Measurements from ENCODE around the gene WT1.
A peak's percentile ranks its signal among the peaks of the same experiment; 100 is the strongest.

WT1 gene

DNA sequence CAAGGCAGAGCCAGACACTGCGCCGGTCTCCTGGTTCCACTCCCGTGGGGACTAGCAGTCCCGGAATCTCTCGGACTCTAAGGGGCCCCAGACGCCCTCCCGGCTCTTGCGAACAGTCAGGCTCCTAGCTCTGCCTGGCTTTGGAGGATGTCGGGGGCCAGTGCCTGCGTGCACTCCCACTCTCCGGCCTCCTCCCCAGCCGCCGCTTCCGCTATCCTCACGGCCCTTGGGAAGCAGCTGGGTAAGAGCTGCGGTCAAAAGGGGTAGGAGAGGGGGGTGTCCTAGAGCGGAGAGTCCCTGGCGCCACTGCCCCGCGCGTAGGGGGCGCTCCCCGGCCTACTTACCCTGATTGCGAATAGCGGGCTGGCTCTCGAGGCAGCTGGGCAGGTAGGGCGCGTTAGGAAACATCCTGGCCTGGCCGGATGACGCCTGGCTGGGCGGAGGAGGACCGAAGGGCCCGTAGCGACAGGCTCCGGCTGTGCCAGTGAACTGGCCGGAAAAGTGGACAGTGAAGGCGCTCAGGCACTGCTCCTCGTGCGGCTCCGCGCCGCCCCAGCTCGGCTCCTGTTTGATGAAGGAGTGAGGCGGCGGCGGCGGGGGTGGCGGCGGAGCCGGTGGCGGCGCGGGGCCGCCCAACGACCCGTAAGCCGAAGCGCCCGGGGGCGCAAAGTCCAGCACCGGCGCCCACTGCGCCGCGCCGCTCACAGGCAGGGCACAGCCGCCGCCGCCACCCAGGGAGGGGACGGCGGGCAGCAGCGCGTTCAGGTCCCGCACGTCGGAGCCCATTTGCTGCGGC, 785 bp downstream of the WT1 start:
- Mint-ChIP-seq H3K4me3 (peak overlapping the region; percentile 70), H3K27me3 (peaks cover 96% of the 10 kb centered on the region), H3K9me3 (no peaks in the 10 kb centered on the region), H3K36me3 (ENCODE audit: low read depth) (no peaks in the 10 kb centered on the region), H3K4me1 (ENCODE audit: low read depth) (peaks cover 73% of the 10 kb centered on the region), H3K27ac (no peak overlapping the region)
- intact Hi-C loops (cut with micrococcal nuclease): no loop called here

DNA sequence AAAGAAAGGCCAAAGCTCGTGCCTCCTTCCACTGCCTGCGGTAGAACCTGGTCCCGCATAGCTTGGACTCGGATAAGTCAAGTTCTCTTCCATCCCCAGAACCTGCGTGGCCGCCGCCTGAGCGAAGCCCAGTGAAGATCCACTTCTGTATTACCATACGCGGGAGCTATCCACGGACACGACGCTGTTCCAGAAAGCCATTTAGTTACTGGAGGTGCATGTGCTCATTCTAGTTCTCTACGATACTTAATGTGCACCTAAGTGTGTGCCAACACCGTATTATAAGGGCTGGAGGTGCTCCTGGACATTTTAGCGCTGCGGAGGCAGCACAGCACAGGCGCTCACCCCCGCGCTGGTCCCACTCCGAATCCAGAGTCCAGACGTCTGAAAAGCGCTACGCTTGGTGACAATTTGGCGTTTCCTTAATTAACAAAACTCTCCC, 1.4 kb downstream of the WT1 start:
- Mint-ChIP-seq H3K27ac (no peak overlapping the region), H3K4me3 (peak overlapping the region; percentile 70), H3K27me3 (peaks cover 96% of the 10 kb centered on the region), H3K9me3 (no peaks in the 10 kb centered on the region), H3K36me3 (ENCODE audit: low read depth) (no peaks in the 10 kb centered on the region), H3K4me1 (ENCODE audit: low read depth) (peaks cover 68% of the 10 kb centered on the region)
- intact Hi-C loops (cut with micrococcal nuclease): no loop called here

DNA sequence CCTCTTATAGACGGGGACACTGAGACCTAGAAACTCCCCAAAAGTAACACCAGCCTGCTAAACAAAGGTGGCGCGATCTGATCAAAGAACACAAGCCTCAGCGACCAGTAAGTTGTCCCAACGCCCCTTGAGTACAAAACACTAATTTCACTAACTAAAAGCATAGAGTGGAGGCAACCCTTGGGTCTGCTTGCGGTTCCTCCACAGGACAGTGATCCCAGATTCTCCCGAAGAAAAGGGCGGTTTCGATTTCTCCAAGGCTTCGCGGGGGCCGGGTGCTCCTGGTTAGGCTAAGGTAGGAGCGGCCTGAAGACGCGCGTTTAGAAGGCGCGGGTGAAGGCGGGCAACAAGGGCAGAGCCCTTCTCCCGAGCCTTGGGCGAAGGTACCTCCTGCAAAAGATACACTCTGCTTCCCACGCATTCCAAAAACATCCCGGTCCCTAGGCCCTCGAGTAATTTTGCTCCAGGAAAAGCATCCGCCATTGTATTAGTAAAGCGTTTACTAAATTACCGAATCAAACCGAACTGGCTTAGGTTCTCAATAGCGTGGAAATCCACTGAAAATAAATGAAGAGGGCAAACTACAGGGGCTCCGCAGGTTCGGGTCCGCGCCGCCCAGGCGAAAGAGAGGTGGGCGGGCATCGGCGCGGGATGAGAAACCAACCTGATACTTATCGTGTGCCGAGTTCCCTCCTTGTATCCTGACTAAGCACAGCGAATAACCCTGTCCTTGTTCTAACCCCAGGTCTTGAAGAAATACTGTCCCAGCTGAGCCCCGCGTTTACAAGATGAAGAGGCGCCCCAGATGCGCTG, 2.0 kb downstream of the WT1 start:
- Mint-ChIP-seq H3K27ac (no peak overlapping the region), H3K4me3 (no peak overlapping the region), H3K27me3 (peaks cover 96% of the 10 kb centered on the region), H3K36me3 (ENCODE audit: low read depth) (no peaks in the 10 kb centered on the region), H3K4me1 (ENCODE audit: low read depth) (peaks cover 69% of the 10 kb centered on the region), H3K9me3 (no peaks in the 10 kb centered on the region)
- intact Hi-C loops (cut with micrococcal nuclease): no loop called here

DNA sequence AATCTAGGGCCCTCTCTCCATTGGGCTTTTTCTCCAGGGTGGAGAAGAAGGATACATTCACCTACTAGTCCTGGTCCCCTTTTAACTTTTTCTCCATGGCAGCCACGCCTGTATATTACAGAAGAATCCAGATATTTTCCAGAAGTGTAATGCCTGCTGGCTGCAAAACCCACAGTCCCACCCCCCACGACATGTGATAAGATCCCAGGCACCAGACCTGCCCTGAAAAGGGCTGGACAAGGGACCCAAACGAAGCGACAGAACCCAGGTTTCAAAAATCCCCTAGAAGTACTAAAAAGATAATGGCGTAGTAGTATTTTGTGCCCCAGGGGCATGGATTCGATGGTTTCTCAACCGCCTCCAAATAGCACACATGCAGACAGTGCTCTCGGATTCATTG, 2.8 kb downstream of the WT1 start:
- intact Hi-C loops (cut with micrococcal nuclease): no loop called here
- Mint-ChIP-seq H3K36me3 (ENCODE audit: low read depth) (no peaks in the 10 kb centered on the region), H3K27me3 (peaks cover 96% of the 10 kb centered on the region), H3K4me1 (ENCODE audit: low read depth) (peaks cover 68% of the 10 kb centered on the region), H3K4me3 (no peak overlapping the region), H3K27ac (no peak overlapping the region), H3K9me3 (no peaks in the 10 kb centered on the region)

DNA sequence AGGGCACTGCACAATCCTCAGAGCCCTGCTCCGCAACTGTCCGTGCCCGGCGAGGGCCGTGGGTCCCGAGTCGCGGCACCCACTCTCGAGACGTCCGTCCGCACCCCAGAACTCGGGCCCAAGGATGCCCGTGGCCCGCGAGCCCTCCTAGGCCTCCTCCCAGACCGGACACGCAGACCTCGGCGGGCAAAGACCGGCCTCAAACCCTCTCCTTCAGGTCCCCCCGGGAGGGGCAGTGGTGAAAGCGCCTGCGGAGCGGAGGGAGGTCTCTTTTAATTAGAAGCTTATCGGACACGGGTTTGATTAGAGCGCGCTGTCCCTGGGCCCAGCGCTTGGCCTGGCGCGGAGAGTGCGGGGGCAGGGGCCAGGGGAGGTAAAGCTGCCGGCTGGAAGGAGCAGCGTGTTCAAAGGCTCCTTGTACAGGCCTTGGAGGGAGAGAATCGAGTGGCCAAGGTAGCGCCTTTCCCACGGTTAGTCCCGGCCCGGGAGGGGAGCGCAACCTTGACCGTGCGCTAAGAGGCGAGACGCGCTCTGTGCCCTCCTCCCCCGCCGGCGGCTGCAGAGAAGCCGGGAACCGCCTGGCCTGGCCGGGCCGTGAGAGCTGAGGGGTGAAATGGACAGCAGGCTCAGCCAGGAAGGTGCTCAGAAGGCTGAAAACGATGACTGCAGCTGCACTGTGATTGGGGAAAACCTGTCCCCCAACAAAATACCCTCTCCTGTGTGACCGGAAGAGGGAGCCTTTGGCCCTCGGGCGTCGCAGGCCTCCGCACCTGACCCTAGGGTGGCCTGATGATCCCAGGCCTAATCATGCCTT, 4.6 kb downstream of the WT1 start:
- no peaks in the 10 kb centered on the region for H3K36me3 Mint-ChIP-seq (ENCODE audit: low read depth)
- H3K9me3 Mint-ChIP-seq: no peaks in the 10 kb centered on the region
- H3K4me1 Mint-ChIP-seq (ENCODE audit: low read depth): peaks cover 61% of the 10 kb centered on the region
- H3K27ac Mint-ChIP-seq: no peak overlapping the region
- no peak overlapping the region for H3K4me3 Mint-ChIP-seq
- peaks cover 96% of the 10 kb centered on the region for H3K27me3 Mint-ChIP-seq
- intact Hi-C loops (cut with micrococcal nuclease): no loop called here

DNA sequence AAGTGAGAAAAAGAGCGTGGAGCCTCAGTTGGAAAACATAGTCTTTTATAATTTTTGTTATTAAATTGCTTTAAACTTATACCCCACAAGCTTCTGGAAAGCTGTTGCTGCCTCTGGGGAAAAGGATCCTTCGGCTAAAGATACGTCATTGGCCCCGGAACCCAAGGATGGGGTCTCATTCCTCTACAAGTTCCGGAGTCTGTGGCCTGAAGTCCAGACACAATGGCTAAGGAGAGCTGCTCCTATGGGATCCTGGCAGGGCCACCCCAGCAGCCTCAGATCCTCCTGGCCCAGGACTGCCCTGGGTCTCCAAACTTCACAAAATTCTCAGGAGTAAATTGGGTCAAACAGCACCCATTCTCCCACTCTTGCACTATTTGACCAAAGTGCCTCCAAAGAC, 5.9 kb downstream of the WT1 start:
- H3K4me1 Mint-ChIP-seq (ENCODE audit: low read depth): peaks cover 54% of the 10 kb centered on the region

DNA sequence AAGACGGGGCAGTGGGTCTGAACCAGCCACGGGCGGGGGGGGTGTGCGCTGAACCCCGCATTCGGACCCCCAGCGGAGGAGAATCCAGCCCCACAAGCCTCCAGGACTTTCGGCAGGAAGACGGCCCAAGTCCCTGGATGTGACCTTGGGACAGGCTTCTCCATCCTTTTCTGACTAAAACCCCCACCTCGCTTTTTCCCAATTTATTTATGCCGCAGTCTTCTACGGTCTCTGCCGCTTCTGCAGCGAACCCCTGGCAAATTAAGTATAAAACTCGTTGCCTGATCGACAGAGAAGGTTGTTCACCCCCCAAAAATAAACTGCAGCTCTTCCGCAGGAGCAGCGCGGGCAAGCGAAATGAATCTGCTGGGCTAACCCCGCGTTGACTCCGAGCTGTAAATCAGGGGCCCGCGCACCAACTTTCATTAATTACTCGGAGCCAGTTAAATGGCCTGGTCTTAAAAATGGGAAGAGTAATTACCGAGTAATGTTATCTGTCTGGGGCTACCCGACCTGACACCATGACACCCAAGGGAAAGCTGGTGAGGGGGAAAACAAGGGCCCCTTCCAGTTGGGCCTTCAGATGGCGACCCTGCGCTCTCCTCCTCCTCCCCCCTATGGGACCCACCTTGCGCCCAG, 6.6 kb downstream of the WT1 start:
- Mint-ChIP-seq H3K27me3 (peaks cover 95% of the 10 kb centered on the region), H3K4me3 (no peak overlapping the region), H3K4me1 (ENCODE audit: low read depth) (peaks cover 47% of the 10 kb centered on the region), H3K36me3 (ENCODE audit: low read depth) (no peaks in the 10 kb centered on the region), H3K9me3 (no peaks in the 10 kb centered on the region), H3K27ac (no peak overlapping the region)
- intact Hi-C loops (cut with micrococcal nuclease): no loop called here

More for the DNA sequence above, 5.9 kb downstream of the WT1 start:
- H3K27me3 Mint-ChIP-seq: peaks cover 99% of the 10 kb centered on the region
- intact Hi-C loops (cut with micrococcal nuclease): no loop called here
- H3K36me3 Mint-ChIP-seq (ENCODE audit: low read depth): no peaks in the 10 kb centered on the region
- no peak overlapping the region for H3K27ac Mint-ChIP-seq
- no peak overlapping the region for H3K4me3 Mint-ChIP-seq
- H3K9me3 Mint-ChIP-seq: no peaks in the 10 kb centered on the region

DNA sequence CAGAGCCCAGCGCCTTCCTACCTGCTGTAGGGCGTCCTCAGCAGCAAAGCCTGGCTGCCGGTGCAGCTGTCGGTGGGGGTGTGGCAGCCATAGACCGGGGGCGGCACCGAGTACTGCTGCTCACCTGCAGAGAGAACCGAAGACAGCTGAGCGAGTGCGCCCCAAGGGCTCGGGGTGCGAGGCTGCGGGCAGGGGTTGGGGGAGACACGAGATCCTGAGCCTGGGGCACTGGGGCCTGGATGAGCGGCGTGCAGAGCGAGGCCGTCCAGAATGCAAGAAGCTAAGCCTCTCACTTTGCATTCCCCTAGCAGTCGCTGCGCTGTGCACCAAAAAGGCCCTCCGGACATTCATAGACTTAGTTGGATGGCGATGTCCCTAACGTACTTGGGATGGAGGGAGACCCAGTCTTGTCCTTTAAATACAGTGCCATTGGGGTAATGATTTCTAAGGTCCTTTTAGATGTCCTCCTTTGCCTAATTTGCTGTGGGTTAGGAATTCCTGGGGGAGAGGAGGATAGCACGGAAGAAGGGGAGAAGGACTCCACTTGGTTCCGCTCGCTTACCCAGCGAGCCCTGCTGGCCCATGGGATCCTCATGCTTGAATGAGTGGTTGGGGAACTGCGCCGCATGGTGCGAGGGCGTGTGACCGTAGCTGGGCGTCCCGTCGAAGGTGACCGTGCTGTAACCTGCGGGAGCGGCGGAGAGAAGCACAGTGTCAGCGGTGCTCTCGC, 7.2 kb downstream of the WT1 start:
- H3K27me3 Mint-ChIP-seq: peaks cover 90% of the 10 kb centered on the region
- H3K27ac Mint-ChIP-seq: no peak overlapping the region
- no peaks in the 10 kb centered on the region for H3K36me3 Mint-ChIP-seq (ENCODE audit: low read depth)
- H3K9me3 Mint-ChIP-seq: no peaks in the 10 kb centered on the region
- no peak overlapping the region for H3K4me3 Mint-ChIP-seq
- peaks cover 40% of the 10 kb centered on the region for H3K4me1 Mint-ChIP-seq (ENCODE audit: low read depth)
- intact Hi-C loops (cut with micrococcal nuclease): no loop called here

DNA sequence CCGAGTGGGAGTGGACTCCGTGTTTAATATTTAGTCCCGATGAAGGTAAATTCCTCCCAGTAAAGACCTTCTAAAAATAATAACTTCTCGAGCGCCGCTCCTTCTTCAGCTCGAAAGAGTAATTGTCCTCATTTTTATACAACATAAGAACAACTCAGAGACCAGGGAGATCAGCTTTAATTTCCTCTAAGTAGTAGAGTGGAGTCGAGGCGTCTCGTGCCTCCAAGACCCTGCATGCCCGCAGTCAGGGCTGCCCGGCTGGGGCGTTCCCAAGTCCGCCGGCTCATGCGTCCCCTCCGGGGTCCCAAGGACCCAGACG, 7.8 kb downstream of the WT1 start:
- Mint-ChIP-seq H3K27ac (no peak overlapping the region), H3K4me3 (no peak overlapping the region), H3K4me1 (ENCODE audit: low read depth) (peaks cover 35% of the 10 kb centered on the region), H3K27me3 (peaks cover 86% of the 10 kb centered on the region), H3K9me3 (no peaks in the 10 kb centered on the region), H3K36me3 (ENCODE audit: low read depth) (no peaks in the 10 kb centered on the region)
- intact Hi-C loops (cut with micrococcal nuclease): no loop called here

DNA sequence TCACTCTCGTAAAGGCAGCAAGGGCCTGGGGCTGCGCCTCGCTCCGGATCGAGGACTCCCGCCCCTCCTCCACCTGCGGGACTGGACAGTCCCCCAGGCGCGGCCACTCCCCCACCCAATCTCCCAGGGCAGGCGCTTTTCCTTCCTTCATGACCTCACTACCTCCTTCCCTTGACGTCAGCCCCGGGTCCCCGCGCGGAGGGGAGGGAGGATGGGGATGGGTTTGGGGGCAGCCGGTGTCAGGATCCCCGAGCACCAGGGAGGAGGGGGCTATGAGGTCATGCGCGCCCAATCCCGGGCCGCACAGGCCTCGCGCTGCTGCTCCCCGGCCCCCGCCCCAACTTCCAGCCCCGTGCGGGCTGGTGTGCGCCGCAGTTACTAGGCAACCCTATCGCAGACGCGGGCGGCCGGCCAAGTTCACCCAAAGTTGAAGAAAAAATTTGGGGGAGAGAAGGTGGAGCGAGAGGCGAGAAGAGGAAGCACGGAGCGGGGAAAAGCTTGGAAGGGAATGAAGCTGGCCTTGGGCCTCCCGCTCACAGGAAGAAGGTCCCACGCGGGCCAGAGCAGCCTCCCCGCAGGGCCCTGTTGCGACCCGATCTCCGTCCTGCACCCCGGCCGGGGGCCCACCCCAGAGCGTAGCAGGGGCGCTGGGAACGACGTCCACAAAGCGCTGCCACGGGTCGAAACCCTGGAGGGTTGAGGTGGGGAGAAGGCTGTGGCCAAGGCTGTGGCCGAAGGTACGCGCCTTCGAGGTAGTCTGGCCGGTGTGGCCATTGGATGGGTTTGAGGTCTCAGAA, 8.3 kb downstream of the WT1 start:
- Mint-ChIP-seq H3K9me3 (no peaks in the 10 kb centered on the region), H3K4me3 (no peak overlapping the region), H3K4me1 (ENCODE audit: low read depth) (peaks cover 35% of the 10 kb centered on the region), H3K36me3 (ENCODE audit: low read depth) (no peaks in the 10 kb centered on the region), H3K27ac (no peak overlapping the region), H3K27me3 (peaks cover 82% of the 10 kb centered on the region)
- intact Hi-C loops (cut with micrococcal nuclease): no loop called here

DNA sequence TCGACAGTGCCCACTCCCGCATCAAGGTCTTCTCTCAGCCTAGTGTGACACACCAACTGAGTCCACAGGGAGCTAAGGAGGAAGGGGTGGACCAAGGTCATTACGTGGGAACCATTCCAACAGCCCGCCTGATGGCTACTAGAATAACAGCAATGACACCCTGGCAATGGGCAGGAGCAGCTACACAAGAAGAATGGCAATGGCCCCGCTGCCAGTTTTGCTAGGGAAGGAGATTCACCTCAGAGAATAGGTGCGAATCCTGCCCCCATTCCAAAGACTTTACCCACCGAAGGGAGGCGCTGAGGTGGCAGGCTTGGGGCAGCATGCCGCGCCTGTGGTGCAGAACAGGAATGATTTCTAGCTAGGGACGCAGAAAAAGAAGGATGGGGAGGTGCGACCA, 9.1 kb downstream of the WT1 start:
- intact Hi-C loops (cut with micrococcal nuclease): no loop called here
- H3K27ac Mint-ChIP-seq: no peak overlapping the region
- H3K27me3 Mint-ChIP-seq: peaks cover 77% of the 10 kb centered on the region
- no peak overlapping the region for H3K4me3 Mint-ChIP-seq
- H3K4me1 Mint-ChIP-seq (ENCODE audit: low read depth): peaks cover 31% of the 10 kb centered on the region
- H3K9me3 Mint-ChIP-seq: no peaks in the 10 kb centered on the region
- no peaks in the 10 kb centered on the region for H3K36me3 Mint-ChIP-seq (ENCODE audit: low read depth)

DNA sequence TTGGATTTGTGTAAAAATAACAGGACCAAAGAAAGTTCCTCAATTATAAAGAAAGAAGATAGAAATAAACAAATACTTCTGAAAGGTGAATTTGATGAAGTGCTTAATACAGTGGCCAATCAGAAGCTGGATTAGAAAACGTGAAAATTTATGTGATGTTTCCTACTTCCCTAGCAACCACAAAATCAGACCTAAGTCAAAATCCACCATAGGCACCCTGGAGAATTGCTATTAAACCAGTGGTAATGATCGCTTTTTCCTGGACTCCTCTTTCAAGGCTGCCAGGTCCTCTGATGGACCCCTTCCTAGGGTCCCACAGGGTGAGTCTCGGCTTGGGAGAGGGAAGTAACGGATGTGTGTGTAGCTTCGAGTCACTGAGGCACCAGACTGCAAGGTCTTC, 9.6 kb downstream of the WT1 start:
- Mint-ChIP-seq H3K4me3 (no peak overlapping the region), H3K27ac (no peak overlapping the region), H3K27me3 (peaks cover 77% of the 10 kb centered on the region), H3K36me3 (ENCODE audit: low read depth) (no peaks in the 10 kb centered on the region), H3K4me1 (ENCODE audit: low read depth) (peaks cover 30% of the 10 kb centered on the region), H3K9me3 (no peaks in the 10 kb centered on the region)
- intact Hi-C loops (cut with micrococcal nuclease): no loop called here

DNA sequence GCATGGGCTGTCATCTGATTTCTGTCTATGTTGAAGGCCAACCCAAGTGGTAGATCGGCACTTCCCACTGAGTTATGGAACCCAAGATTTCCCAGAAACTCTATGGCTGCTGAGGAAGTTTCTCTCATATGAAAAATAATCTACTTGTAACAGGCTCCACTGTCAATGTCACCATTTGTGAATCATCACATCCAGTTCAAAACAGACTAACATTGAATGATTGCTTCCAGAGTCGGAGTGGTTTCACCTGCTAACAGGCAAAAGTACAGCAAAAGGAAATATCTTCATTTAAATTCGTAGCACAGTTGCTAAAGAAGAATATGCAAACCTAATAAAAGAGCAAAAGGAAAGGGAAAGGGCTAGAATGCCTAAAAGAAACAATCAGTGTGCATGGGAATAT, 12.8 kb downstream of the WT1 start:
- Mint-ChIP-seq H3K4me3 (no peak overlapping the region), H3K36me3 (ENCODE audit: low read depth) (no peaks in the 10 kb centered on the region), H3K27me3 (peaks cover 45% of the 10 kb centered on the region), H3K9me3 (no peaks in the 10 kb centered on the region), H3K4me1 (ENCODE audit: low read depth) (peaks cover 14% of the 10 kb centered on the region), H3K27ac (no peak overlapping the region)
- intact Hi-C loops (cut with micrococcal nuclease): no loop called here
